Tibial artery (tissue), 4 donors: ENCODE data around the gene ISG20L2.
A peak's percentile ranks its signal among the peaks of the same experiment; 100 is the strongest.

Experiments used
- DNase-seq, 2 donors: peaks; one replicate each; pipeline ENCODE4 v3.0.0-alpha.2; 2019
- H3K27ac ChIP-seq, 2 donors: fragments of 200-600 bp; sonication (generic) in 1 of 2; 1 replicate in 1 of 2; 2 replicates in 1 of 2; pipeline ENCODE4 v1.5.1; 2018 to 2019; ENCODE audit warnings: mild to moderate bottlenecking in 1 of 2
- H3K27me3 ChIP-seq, 2 donors: fragments of 200-600 bp; sonication (generic) in 1 of 2; one replicate each; pipeline versions ENCODE4 v1.5.1 to v1.6.0; 2016 to 2019
- H3K36me3 ChIP-seq, 3 donors: fragments of 200-600 bp; sonication (generic) in 2 of 3; one replicate each; pipeline ENCODE4 v1.5.1; 2016 to 2019; ENCODE audit warnings: mild to moderate bottlenecking in 2 of 3
- H3K4me1 ChIP-seq, 4 donors: fragments of 200-600 bp; sonication (generic) in 2 of 4; 1 replicate in 3 of 4; 2 replicates in 1 of 4; pipeline ENCODE4 v1.5.1; 2016 to 2019
- H3K4me3 ChIP-seq, 2 donors: fragments of 200-600 bp; sonication (generic) in 1 of 2; 1 replicate in 1 of 2; 2 replicates in 1 of 2; pipeline ENCODE4 v1.5.1; 2018 to 2019; ENCODE audit warnings: mild to moderate bottlenecking in 2 of 2
- H3K9me3 ChIP-seq, 3 donors: fragments of 200-600 bp; sonication (generic) in 1 of 3; one replicate each; pipeline ENCODE4 v1.5.1; 2016 to 2019
- CTCF ChIP-seq, 2 experiments: fragments of 200-600 bp in 1 of 2; fragments of 450-650 bp in 1 of 2; IDR thresholded peaks; one replicate each; pipeline ENCODE4 v1.5.1; 2017 to 2019; ENCODE audit warnings: antibody characterized with exemption in 2 of 2, mild to moderate bottlenecking in 1 of 2, moderate library complexity in 1 of 2
- intact Hi-C: fragments of 100-400 bp; cut with DNase I; formaldehyde crosslinking; loops from one replicate; pipeline ENCODE4 v1.15.0; 2023; ENCODE audit warnings: low total_unique reads

Gene ISG20L2

GRCh38 chr1:156751451-156751756, 22.8 kb upstream of the ISG20L2 start, which contains the start of gene HDGF:
Gene HDGF, minus strand, starts transcription at chr1:156751675. Its CDS starts 246 bp downstream, at chr1:156751429.
- no peak for DNase-seq
- no peak for TF ChIP-seq CTCF (IDR thresholded peaks at IDR 0.05)
- H3K4me1 ChIP-seq: peaks cover 0 to 48% (median 43%) of the 10 kb centered on the region in 4 donors
- H3K27ac ChIP-seq: peak within 1 kb of the TSS; percentile 98 to 99
- no peaks in the 10 kb centered on the region for H3K9me3 ChIP-seq
- H3K4me3 ChIP-seq: peak within 1 kb of the TSS; percentile 82 to 91
- no peaks in the 10 kb centered on the region for H3K36me3 ChIP-seq
- intact Hi-C loops: no loop called here
- H3K27me3 ChIP-seq: no peaks in the 10 kb centered on the region

GRCh38 chr1:156750711-156751450, 22.3 kb upstream of the ISG20L2 start:
- H3K4me1 ChIP-seq: peaks cover 0 to 53% (median 48%) of the 10 kb centered on the region in 4 donors
- peak in 1 of 2 experiments; percentile 34 for TF ChIP-seq CTCF (IDR thresholded peaks at IDR 0.05)
- H3K9me3 ChIP-seq: no peaks in the 10 kb centered on the region
- H3K27ac ChIP-seq: peak overlapping the region; percentile 98 to 99
- intact Hi-C loops: no loop called here
- peak; percentile 56 to 83 for DNase-seq
- no peaks in the 10 kb centered on the region for H3K27me3 ChIP-seq
- peak overlapping the region; percentile 82 to 91 for H3K4me3 ChIP-seq
- H3K36me3 ChIP-seq: no peaks in the 10 kb centered on the region

- no peaks in the 10 kb centered on the region for H3K36me3 ChIP-seq
- no peak for DNase-seq
- intact Hi-C loops: no loop called here
- no peaks in the 10 kb centered on the region for H3K27me3 ChIP-seq
- H3K27ac ChIP-seq: peak overlapping the region; percentile 98 to 99
- no peaks in the 10 kb centered on the region for H3K9me3 ChIP-seq
- H3K4me3 ChIP-seq: peak overlapping the region; percentile 82 to 91
- peaks cover 0 to 60% (median 53%) of the 10 kb centered on the region in 4 donors for H3K4me1 ChIP-seq
- TF ChIP-seq CTCF (IDR thresholded peaks at IDR 0.05): no peak
Measured at GRCh38 chr1:156750191-156750672, 21.7 kb upstream of the ISG20L2 start.

GRCh38 chr1:156749419-156750118, 21.0 kb upstream of the ISG20L2 start:
- intact Hi-C loops: no loop called here
- H3K27ac ChIP-seq: peak overlapping the region; percentile 98 to 99
- DNase-seq: no peak

More at GRCh38 chr1:156749419-156750118, 21.0 kb upstream of the ISG20L2 start:
- Histone ChIP-seq H3K36me3 (peaks cover 0 to 6% (median 6%) of the 10 kb centered on the region in 3 donors), H3K4me3 (peak overlapping the region; percentile 82 to 91), H3K27me3 (no peaks in the 10 kb centered on the region), H3K4me1 (peaks cover 0 to 67% (median 57%) of the 10 kb centered on the region in 4 donors), H3K9me3 (no peaks in the 10 kb centered on the region)
- no peak for TF ChIP-seq CTCF (IDR thresholded peaks at IDR 0.05)
